ENCODE data around the gene PLCZ1. TPM values are rescaled to one million over a fixed set of nuclear protein-coding genes. Genes with fewer than 3 reads are reported as not detected.

PLCZ1 gene
- total and polyA plus RNA-seq, 10 of the 15 experiments (the other 5 are each of a cell fraction or from before 2014, with no cell fraction given) = not detected

DNA sequence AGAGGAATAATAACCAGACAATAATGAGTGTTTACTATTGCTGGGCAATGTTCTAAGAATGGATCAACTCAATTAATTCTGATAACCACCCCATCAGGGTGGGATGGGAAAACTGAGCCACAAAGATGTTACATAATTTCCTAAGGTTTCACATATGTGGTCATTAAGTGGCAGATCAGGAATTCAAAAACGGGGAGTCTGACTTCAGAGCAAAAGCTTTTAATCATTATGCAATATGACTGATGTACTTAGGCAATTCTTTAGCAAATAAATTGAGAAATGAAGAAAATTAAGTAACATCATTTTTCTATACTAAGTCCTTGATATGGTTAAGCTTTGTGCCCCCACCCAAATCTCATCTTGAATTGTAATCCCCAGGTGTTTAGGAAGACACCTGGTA is 53.4 kb downstream of the PLCZ1 start:
- POLR2A ChIA-PET = no interaction called here
- SMC1A ChIA-PET (ENCODE audit: uncharacterized antibody, unreplicated experiment) = no interaction called here

DNA sequence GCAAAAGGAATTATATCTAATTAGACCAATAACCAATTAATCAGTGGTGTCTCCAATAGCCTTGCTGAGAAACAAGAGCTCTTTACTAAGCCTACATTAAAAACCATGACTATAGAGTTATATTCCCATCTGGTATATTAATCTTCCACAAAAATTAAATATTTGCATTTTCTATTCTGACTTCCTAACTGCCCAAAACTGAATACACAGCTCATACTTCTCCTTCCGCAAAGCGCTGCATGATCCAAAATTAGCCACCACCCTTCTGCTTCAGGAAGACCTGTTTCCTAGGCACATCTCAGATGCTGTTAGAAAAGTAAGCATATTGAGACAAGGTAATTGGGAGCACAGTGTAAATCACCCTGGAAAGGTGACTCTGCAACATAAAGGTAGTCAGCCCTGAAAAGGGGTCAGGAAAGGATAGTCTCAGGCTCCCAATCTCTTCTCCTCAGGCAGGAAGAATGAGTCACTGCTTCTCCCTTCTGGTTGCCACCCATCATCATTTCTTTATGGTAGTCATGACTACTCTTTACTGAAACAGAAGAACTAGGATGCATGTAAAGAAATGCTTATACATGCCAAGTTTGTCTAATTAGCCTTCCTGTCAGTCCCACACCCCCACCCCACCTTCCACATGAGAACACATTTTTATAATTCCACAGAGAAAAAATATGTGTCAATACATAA is 54.3 kb downstream of the PLCZ1 start:
- SMC1A ChIA-PET (ENCODE audit: uncharacterized antibody, unreplicated experiment) = no interaction called here
- POLR2A ChIA-PET = no interaction called here
- FAIRE-seq (no peak), DNase-seq (ENCODE audit: low read depth, low spot score) (no peak), ATAC-seq (no peak)
- CTCF ChIA-PET = no interaction called here
- Histone ChIP-seq H3K9ac (ENCODE audit: control insufficient read depth, insufficient read depth, low read length) (no peak overlapping the region), H3K79me2 (ENCODE audit: control insufficient read depth, insufficient read depth, low read length) (no peaks in the 10 kb centered on the region), H3K9me3 (replicated peaks; ENCODE audit: control insufficient read depth, insufficient read depth, low read length) (no peaks in the 10 kb centered on the region), H3K27ac (ENCODE audit: control insufficient read depth, insufficient read depth) (no peak overlapping the region), H3K4me3 (no peak overlapping the region), H3K4me1 (ENCODE audit: control insufficient read depth, insufficient read depth, low read length) (no peaks in the 10 kb centered on the region), H3K27me3 (replicated peaks in 1 of 2; ENCODE audit: control insufficient read depth in 2 of 2, insufficient read depth in 2 of 2, low read length in 1 of 2) (no peaks in the 10 kb centered on the region), H2AFZ (ENCODE audit: control insufficient read depth, low read depth, low read length) (no peak overlapping the region), H4K20me1 (ENCODE audit: control insufficient read depth, insufficient read depth) (no peaks in the 10 kb centered on the region), H3K36me3 (ENCODE audit: control insufficient read depth in 2 of 2, insufficient read depth in 2 of 2, low read length in 1 of 2) (no peaks in the 10 kb centered on the region), H3K4me2 (ENCODE audit: control insufficient read depth, insufficient read depth) (no peak overlapping the region)
- in situ Hi-C loops (cut with MboI) = no loop called here
- 73% methylated on average over 2 of the region's 2 CpGs for WGBS (ENCODE audit: insufficient coverage, insufficient replicate concordance, low lambda C conversion rate, missing lambda C conversion rate)
- TF ChIP-seq NFYA (IDR thresholded peaks at IDR 0.05; ENCODE audit: borderline replicate concordance, low read depth, low read length) (no peak), KLF5 (IDR thresholded peaks at IDR 0.05; ENCODE audit: partially characterized antibody) (no peak), RCOR1 (conservative IDR thresholded peaks at IDR 0.05; ENCODE audit: low read depth, low read length) (no peak)
- TF ChIP-seq, protein P1, sequence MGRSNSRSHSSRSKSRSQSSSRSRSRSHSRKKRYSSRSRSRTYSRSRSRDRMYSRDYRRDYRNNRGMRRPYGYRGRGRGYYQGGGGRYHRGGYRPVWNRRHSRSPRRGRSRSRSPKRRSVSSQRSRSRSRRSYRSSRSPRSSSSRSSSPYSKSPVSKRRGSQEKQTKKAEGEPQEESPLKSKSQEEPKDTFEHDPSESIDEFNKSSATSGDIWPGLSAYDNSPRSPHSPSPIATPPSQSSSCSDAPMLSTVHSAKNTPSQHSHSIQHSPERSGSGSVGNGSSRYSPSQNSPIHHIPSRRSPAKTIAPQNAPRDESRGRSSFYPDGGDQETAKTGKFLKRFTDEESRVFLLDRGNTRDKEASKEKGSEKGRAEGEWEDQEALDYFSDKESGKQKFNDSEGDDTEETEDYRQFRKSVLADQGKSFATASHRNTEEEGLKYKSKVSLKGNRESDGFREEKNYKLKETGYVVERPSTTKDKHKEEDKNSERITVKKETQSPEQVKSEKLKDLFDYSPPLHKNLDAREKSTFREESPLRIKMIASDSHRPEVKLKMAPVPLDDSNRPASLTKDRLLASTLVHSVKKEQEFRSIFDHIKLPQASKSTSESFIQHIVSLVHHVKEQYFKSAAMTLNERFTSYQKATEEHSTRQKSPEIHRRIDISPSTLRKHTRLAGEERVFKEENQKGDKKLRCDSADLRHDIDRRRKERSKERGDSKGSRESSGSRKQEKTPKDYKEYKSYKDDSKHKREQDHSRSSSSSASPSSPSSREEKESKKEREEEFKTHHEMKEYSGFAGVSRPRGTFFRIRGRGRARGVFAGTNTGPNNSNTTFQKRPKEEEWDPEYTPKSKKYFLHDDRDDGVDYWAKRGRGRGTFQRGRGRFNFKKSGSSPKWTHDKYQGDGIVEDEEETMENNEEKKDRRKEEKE (IDR thresholded peaks at IDR 0.05) = no peak
- no TSS peak for BruUV-seq (replicated peaks)
- intact Hi-C loops (cut with micrococcal nuclease; ENCODE audit: unreplicated experiment) = no loop called here
- RAD21 ChIA-PET (ENCODE audit: unreplicated experiment) = no interaction called here

More for the DNA sequence above, 53.4 kb downstream of the PLCZ1 start:
- Histone ChIP-seq H3K4me1 (ENCODE audit: control insufficient read depth, insufficient read depth, low read length) (no peaks in the 10 kb centered on the region), H3K79me2 (ENCODE audit: control insufficient read depth, insufficient read depth, low read length) (no peaks in the 10 kb centered on the region), H3K27me3 (replicated peaks in 1 of 2; ENCODE audit: control insufficient read depth in 2 of 2, insufficient read depth in 2 of 2, low read length in 1 of 2) (no peaks in the 10 kb centered on the region), H3K9me3 (replicated peaks; ENCODE audit: control insufficient read depth, insufficient read depth, low read length) (no peaks in the 10 kb centered on the region), H3K36me3 (ENCODE audit: control insufficient read depth in 2 of 2, insufficient read depth in 2 of 2, low read length in 1 of 2) (no peaks in the 10 kb centered on the region), H3K4me2 (ENCODE audit: control insufficient read depth, insufficient read depth) (no peak overlapping the region), H3K4me3 (no peak overlapping the region), H3K9ac (ENCODE audit: control insufficient read depth, insufficient read depth, low read length) (no peak overlapping the region), H2AFZ (ENCODE audit: control insufficient read depth, low read depth, low read length) (no peak overlapping the region), H3K27ac (ENCODE audit: control insufficient read depth, insufficient read depth) (no peak overlapping the region), H4K20me1 (ENCODE audit: control insufficient read depth, insufficient read depth) (no peaks in the 10 kb centered on the region)
- no peak for ATAC-seq
- RAD21 ChIA-PET (ENCODE audit: unreplicated experiment) = no interaction called here
- no peak for DNase-seq (ENCODE audit: low read depth, low spot score)
- no TSS peak for BruUV-seq (replicated peaks)
- CTCF ChIA-PET = no interaction called here
- TF ChIP-seq EP300 (IDR thresholded peaks at IDR 0.05; ENCODE audit: borderline replicate concordance in 1 of 2, control insufficient read depth in 1 of 2, low read depth in 2 of 2, low read length in 2 of 2) (no peak), YY1 (IDR thresholded peaks at IDR 0.05; ENCODE audit: low read depth, low read length) (no peak), NBN (IDR thresholded peaks at IDR 0.05) (no peak), CEBPB (IDR thresholded peaks at IDR 0.05; ENCODE audit: borderline replicate concordance in 1 of 2, low read depth in 2 of 2, low read length in 2 of 2) (no peak), STAT1 (conservative IDR thresholded peaks at IDR 0.05) (no peak)
- TF ChIP-seq, protein P2, sequence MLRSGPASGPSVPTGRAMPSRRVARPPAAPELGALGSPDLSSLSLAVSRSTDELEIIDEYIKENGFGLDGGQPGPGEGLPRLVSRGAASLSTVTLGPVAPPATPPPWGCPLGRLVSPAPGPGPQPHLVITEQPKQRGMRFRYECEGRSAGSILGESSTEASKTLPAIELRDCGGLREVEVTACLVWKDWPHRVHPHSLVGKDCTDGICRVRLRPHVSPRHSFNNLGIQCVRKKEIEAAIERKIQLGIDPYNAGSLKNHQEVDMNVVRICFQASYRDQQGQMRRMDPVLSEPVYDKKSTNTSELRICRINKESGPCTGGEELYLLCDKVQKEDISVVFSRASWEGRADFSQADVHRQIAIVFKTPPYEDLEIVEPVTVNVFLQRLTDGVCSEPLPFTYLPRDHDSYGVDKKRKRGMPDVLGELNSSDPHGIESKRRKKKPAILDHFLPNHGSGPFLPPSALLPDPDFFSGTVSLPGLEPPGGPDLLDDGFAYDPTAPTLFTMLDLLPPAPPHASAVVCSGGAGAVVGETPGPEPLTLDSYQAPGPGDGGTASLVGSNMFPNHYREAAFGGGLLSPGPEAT (IDR thresholded peaks at IDR 0.05; ENCODE audit: low read depth) = no peak
- intact Hi-C loops (cut with micrococcal nuclease; ENCODE audit: unreplicated experiment) = no loop called here
- FAIRE-seq = no peak
- in situ Hi-C loops (cut with MboI) = no loop called here
- 4% methylated on average over 1 of the region's 1 CpG for WGBS (ENCODE audit: insufficient coverage, insufficient replicate concordance, low lambda C conversion rate, missing lambda C conversion rate)
